NCI-H748 (cell line): ENCODE results near the gene ATRNL1.

Experiments
- DNase-seq: peaks from one replicate; lab custom pipeline; 2025; ENCODE audit not compliant: unreplicated experiment; lab: John Stamatoyannopoulos, UW

Gene ATRNL1

DNA sequence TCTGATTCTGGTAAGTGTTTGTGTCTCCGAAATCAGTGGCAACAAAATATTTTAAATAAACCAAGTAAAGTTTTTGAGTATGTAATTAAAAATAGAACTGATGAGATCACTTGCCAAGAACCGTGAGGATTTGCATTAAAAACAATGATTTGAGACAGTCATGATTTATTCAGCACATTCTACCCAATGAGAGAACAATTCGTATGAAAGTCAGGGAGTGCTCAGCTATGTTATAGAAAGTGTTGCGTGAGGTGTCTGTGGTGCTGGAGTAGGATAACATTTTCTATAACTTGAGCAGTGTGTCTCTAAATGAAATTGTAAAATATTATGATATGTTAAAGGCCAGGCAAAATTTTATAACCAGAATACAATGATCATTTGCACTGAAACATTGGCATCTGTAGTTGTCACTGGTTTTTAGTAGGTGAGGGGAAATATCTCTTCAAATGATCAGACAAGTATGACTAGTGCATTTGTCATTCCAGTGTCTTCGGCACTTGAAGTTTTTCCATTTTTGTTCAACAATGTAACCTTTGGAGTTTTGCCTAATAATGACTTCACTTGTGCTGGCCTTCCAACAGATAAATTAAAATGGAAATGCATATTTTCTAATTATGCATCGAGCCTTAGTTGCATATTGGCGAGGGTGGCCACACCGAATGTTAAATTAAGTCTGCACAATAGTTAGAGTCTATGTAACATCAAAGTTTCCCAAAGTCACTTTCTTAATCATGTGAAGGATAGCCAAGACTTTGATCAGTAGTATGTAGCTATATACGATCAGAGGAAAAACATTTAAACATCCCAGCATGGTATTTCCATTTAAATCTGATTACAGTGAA lies 844.0 kb downstream of the ATRNL1 start:
- no peak for DNase-seq

DNA sequence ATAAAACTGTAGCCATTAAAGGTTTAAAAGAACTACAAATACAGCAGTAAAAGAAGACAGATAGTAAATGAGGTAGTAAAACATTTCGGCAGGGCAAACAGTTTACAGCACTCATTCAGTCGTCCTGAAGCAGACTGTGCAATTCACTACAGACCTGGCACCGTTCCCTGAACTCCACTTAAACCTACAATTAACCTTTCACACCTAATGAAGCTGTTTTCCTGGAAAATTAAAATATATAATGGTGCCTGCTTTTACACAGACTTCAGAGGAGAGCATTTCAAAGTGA lies 844.5 kb downstream of the ATRNL1 start:
- peak; percentile 50 for DNase-seq

DNA sequence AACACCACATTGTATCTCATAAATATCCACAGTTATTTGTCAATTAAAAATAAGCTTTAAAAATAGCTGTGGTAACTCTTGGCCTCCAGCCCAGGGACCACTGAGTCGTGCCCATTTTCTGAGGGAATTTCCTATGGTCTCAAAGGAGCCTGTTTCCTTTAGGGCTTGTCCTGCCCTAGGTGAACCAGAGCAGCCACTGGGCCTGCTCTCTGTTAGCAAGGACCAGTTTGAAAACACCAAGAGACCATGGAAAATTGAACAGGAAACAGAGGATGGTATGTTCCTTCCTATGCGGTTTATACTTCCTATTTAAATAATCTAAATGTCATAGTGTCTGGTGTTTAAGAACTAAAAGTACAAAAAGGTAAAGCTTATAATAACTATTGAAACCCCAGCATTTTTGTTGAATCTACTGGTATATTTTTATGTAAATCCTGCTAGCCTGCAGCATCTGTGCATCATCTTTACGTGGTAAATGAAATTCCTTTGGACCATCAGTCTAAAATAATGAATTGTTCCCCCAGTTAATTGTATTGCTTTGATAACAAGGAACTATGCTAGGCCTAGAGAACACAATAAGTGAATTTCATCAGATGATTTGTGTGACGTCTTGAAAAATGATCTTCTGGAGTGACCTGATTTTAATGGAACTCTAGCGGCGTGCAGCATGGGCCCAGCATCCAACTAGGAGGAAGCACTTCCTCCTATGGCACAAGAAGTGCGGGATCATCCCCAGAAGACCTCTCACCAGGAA lies 846.1 kb downstream of the ATRNL1 start:
- DNase-seq = no peak

- DNase-seq = no peak
Observed at GRCh38 chr10:115941361-115941771, 848.2 kb downstream of the ATRNL1 start.

DNA sequence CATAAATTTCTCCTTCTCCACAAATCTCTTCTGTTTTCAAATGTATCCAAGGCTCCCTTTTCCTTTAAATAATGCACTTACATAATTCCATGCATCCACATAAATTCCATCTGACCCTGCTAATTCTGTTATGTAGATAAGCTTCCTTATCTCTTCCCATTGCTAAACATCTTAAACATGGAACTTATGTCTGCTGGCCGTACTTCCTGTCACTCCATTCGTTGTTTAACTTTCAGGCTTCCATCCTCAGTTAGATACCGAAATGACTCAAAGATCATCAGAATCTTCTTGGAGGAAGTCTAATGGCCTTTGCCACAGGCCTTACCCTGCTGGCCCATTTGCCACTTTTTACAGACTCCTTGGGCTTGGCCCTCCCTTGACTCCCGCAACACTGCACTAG lies 848.9 kb downstream of the ATRNL1 start:
- DNase-seq = no peak

DNA sequence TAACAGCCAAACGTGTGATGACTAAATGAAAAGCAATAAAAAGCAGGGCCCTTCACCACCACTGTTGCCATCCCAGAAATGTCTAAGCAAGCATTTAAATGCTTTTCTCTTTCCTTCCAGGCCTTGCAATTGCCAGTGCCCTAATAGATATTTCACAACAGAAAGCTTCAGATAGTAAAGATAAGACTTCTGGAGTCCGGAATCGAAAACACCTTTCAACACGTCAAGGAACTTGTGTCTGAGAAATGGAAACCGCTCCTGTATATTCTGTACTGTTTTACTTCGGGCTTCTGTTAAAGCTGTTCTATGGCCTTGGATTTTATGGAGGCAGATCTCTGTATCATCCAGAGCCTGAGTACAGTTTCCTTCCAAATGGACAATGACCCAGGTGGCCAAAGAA lies 851.4 kb downstream of the ATRNL1 start:
- no peak for DNase-seq

DNA sequence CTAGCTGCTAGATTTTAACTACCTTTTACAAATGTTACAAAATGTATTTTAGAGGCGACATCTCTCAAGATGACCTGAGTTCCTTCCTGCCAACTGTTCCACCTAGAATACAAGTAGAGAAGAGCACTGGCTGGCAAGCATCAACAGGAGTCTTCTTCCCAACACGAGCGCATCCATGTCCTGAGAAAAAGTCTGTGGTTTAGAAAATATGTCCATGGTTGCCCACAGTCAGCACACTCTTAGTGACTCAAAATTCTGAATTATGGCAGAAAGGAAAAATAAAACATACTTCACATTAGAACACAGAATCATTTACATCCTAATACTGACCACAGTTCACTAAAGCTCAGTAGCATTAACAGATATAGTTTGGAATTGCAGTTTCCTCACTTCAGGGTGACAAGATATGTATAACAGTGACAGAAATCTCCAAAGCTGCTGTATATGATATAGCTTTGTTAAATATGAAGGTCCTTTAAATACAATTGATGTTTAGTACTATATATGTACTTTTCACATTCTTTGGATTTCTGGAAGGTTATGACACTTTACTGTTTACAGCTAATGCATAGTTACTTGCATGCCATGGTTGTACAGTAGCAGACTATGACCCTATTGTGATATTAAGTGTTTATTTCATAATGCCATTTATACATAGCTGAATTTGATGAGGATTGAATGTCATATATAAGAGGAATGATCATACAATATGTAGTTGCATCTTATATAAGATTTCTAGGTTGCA lies 852.7 kb downstream of the ATRNL1 start:
- no peak for DNase-seq

DNA sequence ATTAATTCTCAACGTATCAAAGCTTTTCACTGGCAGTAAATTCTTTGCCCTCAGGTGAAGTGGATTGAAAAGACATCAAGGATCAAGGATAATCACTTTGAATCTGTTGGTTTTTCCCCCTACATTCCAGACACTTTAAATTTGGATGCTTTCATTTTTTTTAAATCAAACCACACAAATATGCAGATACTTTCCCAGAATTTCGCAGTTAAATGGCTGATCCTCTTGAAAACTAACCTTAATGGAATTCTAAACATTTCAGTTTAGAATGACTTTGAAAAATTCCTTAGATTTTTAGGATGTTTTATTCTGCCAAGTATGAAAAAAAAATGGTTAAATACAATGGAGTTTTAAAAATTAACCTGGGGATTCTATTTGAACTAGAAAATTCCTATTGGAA lies 853.9 kb downstream of the ATRNL1 start:
- DNase-seq = no peak

- no peak for DNase-seq
Observed at GRCh38 chr10:115948465-115948864, 855.3 kb downstream of the ATRNL1 start.

GRCh38 chr10:115949282-115949844 lies 856.2 kb downstream of the ATRNL1 start:
- no peak for DNase-seq

GRCh38 chr10:115950320-115950719 lies 857.2 kb downstream of the ATRNL1 start:
- DNase-seq = no peak

- no peak for DNase-seq
Observed at GRCh38 chr10:115951242-115951641, 858.1 kb downstream of the ATRNL1 start.

DNA sequence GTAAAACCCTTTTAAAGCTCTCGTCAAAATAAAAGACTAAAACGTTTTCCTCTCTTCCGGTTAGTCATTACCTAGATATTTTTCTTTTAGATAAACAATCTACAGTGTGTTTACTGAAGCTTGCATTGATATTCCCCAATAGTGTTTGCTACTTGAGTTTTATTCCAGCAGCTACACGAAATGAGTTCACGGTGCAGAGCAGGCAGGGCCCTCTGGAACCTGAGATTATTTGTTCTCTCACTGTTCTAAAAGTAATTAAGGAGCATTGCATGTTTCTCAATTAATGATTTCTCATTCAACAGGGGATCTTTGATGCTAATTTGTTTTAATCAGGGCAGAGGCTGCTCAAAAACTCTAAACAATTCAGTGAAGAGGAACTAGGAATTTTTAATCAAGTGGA lies 860.1 kb downstream of the ATRNL1 start:
- no peak for DNase-seq

- DNase-seq = no peak
Observed at GRCh38 chr10:115953968-115954367, 860.8 kb downstream of the ATRNL1 start.

GRCh38 chr10:115956225-115957011 lies 863.3 kb downstream of the ATRNL1 start:
- no peak for DNase-seq

- no peak for DNase-seq
Observed at GRCh38 chr10:115957012-115957399, 863.8 kb downstream of the ATRNL1 start.

- no peak for DNase-seq
Observed at GRCh38 chr10:115957786-115958442, 864.7 kb downstream of the ATRNL1 start.

- no peak for DNase-seq
Observed at GRCh38 chr10:115963848-115964247, 870.7 kb downstream of the ATRNL1 start.

DNA sequence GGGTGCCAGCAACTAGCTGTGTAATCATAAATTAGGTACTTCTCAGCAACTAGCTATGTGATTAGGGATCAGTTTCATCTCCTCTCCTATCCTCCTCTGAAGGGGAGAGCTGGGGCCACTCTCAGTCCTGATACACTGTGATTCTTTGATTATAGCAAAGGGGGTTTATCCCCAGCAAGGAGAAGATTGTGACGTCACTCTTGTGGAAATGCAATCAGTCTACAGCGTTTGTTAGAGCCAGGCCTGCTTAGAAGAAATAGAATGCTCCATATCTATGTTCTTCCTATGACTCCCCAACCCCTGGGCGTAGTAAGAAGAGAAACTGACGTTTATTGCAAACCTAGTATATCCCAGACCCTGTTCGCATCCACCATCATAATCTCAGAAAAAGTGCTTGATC lies 871.7 kb downstream of the ATRNL1 start:
- DNase-seq = no peak

DNA sequence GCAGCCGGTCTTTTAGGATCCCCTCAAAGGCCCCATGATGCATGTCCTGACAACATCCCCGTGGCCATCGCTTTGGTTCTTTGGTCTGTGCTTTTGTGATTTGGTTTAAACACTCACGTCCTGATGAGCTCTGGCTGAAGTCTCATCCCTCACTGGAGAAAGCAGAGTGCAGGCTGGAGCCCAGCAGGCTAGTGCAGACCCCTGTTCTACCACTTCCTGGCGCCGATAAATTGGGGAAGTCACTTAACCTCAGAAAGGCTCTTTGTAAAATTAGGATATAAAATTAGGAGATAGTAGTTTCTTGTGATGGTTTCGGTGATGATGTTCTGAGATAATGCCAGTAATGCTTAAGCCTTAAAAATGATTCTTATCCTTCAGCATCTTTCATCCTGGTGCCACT lies 872.2 kb downstream of the ATRNL1 start:
- no peak for DNase-seq
